ENCODE results near the gene TRPC4AP.

The TRPC4AP gene

GRCh38 chr20:35133031-35133430, 40.4 kb upstream of the TRPC4AP start:
- in situ Hi-C loops (cut with HindIII; ENCODE audit: low sequenced_read_pairs): no loop called here
- TF ChIP-seq, protein P1, sequence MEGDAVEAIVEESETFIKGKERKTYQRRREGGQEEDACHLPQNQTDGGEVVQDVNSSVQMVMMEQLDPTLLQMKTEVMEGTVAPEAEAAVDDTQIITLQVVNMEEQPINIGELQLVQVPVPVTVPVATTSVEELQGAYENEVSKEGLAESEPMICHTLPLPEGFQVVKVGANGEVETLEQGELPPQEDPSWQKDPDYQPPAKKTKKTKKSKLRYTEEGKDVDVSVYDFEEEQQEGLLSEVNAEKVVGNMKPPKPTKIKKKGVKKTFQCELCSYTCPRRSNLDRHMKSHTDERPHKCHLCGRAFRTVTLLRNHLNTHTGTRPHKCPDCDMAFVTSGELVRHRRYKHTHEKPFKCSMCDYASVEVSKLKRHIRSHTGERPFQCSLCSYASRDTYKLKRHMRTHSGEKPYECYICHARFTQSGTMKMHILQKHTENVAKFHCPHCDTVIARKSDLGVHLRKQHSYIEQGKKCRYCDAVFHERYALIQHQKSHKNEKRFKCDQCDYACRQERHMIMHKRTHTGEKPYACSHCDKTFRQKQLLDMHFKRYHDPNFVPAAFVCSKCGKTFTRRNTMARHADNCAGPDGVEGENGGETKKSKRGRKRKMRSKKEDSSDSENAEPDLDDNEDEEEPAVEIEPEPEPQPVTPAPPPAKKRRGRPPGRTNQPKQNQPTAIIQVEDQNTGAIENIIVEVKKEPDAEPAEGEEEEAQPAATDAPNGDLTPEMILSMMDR (IDR thresholded peaks at IDR 0.05; ENCODE audit: low read depth, low read length, missing control alignments): no peak
- no peak overlapping the region for H3K4me3 ChIP-seq (ENCODE audit: low read depth, low read length)
- DNase-seq (ENCODE audit: low read depth): no peak

- DNase-seq (ENCODE audit: low read depth): no peak
- no peak overlapping the region for H3K4me3 ChIP-seq (ENCODE audit: low read depth, low read length)
- in situ Hi-C loops (cut with HindIII; ENCODE audit: low sequenced_read_pairs): no loop called here
- TF ChIP-seq, protein P1 (IDR thresholded peaks at IDR 0.05; ENCODE audit: low read depth, low read length, missing control alignments): no peak
Observed at GRCh38 chr20:35131934-35132333, 39.3 kb upstream of the TRPC4AP start.

DNA sequence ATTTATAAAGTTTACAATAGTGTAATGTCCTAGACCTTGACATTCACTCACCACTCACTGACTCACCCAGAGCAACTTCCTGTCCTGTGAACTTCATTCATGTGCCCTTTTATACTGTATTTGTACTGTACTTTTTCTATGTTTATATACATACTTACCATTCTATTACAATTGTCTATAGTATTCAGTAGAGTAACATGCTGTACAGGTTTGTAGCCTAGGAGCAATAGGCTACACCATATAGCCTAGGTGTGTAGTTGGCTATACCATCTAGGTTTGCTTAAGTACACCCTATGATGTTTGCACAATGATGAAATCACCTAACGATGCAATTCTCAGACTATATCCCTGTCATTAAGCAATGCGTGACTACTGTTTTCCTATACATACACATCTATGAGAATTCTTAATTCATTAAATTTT, 37.1 kb upstream of the TRPC4AP start:
- no peak for DNase-seq (ENCODE audit: low read depth)
- no peak overlapping the region for H3K4me3 ChIP-seq (ENCODE audit: low read depth, low read length)
- TF ChIP-seq, protein P1 (IDR thresholded peaks at IDR 0.05; ENCODE audit: low read depth, low read length, missing control alignments): no peak
- in situ Hi-C loops (cut with HindIII; ENCODE audit: low sequenced_read_pairs): no loop called here

DNA sequence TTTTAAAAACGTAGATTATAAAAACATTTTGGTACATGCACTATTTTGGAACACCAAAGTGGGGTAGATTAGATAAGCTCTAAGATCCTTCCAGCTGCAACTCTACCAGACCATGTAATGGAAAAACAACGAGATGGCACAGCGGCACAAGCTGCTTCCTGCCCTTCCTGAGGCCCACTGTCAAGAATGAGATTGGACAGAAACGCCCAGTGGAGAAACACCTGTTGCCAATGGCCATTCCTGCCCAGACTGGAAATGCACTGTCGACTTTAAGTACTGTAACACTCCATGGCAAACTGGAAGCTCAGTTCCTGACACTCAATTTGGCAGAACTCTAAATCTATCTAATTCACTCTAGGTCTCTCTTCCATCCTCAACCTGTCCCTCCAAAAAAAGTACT, 33.1 kb upstream of the TRPC4AP start:
- DNase-seq (ENCODE audit: low read depth): no peak
- TF ChIP-seq, protein P1 (IDR thresholded peaks at IDR 0.05; ENCODE audit: low read depth, low read length, missing control alignments): no peak
- in situ Hi-C loops (cut with HindIII; ENCODE audit: low sequenced_read_pairs): no loop called here
- no peak overlapping the region for H3K4me3 ChIP-seq (ENCODE audit: low read depth, low read length)

GRCh38 chr20:35122756-35123405, 30.3 kb upstream of the TRPC4AP start:
- no peak overlapping the region for H3K4me3 ChIP-seq (ENCODE audit: low read depth, low read length)
- in situ Hi-C loops (cut with HindIII; ENCODE audit: low sequenced_read_pairs): no loop called here
- TF ChIP-seq, protein P1 (IDR thresholded peaks at IDR 0.05; ENCODE audit: low read depth, low read length, missing control alignments): no peak
- no peak for DNase-seq (ENCODE audit: low read depth)

DNA sequence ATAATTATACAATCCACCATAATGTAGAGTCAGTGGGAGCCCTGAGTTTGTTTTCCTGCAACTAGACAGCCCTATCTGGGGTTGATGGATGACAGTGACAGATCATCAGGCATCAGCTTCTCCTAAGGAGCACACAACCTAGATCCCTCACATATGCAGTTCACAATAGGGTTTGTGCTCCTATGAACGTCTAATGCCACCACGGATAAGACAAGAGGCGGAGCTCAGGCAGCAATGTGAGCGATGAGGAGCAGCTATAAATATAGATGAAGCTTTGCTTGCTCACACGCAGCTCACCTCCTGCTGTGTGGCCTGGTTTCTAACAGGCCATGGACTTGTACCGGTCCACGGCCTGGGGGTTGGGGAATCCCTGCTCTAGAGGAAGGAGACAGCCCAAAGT, 28.6 kb upstream of the TRPC4AP start:
- H3K4me3 ChIP-seq (ENCODE audit: low read depth, low read length): no peak overlapping the region
- no peak for DNase-seq (ENCODE audit: low read depth)
- in situ Hi-C loops (cut with HindIII; ENCODE audit: low sequenced_read_pairs): no loop called here
- TF ChIP-seq, protein P1 (IDR thresholded peaks at IDR 0.05; ENCODE audit: low read depth, low read length, missing control alignments): no peak

All from astrocyte of the cerebellum (primary cell).